ENCODE measurements around the gene TMEM272. TPM values are rescaled to one million over a fixed set of nuclear protein-coding genes. Genes with fewer than 3 reads are reported as not detected.

TMEM272 gene
- total RNA-seq, result not detected in 2 replicates

GRCh38 chr13:51844862-51845573 is at the start of gene TMEM272:
Gene TMEM272 (minus strand): TSS chr13:51845177. CDS start chr13:51838530, 6,647 bp downstream.

DNA sequence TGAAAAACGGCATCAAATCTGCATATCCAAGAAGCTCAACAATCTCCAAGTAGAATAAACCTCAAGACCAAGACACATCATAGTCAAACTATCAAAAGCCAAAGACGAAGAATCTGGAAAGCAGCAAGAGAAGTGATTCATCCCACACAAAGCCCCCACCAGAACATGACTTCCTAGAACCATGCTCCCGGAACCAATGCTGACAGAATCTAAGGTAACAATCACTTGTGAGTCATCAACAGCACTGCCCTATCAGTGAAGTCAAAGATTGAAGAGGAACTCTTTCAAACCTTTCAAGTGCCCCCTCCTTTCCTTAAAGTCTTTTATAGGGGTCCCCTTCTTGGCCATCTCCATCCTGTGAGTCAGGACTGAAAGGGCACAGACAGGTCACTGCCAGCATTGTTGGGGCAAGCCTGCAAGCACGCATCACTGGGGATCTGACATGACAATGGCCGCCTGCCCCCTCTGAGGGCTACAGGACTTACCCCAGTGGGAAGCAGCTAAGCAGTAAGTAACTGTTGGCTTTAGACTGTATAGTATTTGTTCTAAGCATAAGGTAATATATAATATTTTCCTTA is 16.8 kb upstream of the TMEM272 start, which contains the start of gene CCDC70:
CCDC70 (plus strand) TSS at position 247 of the 578 bp plus-strand sequence. CDS start 3,443 bp downstream, outside the sequence.

DNA sequence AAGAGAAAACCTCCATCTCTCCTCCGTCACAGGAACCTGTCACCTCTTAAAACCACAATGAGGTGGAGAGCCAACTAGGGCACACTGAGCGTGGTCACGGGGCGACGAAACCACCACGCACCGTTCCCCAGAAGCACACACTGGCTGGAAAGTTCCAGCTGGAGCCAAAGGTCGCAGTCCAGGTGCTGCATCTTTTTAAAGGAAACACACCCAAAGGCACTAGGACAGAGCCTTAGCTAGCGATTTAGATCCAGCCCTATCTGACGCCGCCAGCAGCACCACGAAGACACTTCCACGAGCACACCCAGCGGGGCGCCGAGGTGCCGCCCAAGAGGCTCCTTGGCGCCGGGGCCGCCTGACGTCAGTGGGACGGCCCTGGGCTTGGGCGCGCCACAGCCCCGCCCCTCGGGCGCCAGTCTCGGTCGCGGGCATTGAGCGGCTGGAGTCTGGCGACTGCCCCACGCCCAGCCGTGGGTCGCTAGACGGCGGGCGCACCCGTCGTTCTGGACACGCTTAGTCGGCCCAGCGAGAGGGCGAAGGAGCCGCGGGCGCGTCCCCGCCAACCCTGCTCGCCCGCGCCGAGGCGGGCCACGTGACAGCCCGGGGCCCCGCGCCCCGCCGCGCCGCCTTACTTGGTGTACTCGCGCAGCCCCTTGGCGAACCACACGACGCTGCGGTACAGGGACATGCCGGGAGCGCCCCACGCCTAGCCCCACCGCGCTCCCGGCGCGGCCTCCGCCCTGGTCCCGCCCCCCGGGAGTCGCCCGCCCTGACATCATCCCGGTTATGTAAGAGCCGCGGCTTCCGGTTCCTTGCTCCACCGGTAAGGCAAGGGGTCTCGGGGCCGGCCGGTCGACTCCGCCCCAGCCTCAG is 41.3 kb downstream of the TMEM272 start, which contains the start of gene DHRS12:
DHRS12 (minus strand) TSS at position 742 of the 873 bp plus-strand sequence. CDS start 4,504 bp downstream, outside the sequence.

Other genes starting within 250 kb of the TMEM272 start
- 0.86 and 3.0 TPM in 2 replicates for gene DHRS12, start 41.0 kb downstream of the TMEM272 start, total RNA-seq
- gene CCDC70, start 16.8 kb upstream of the TMEM272 start, total RNA-seq, result not detected in 2 replicates
- 1.6 and 2.3 TPM in 2 replicates for gene ATP7B, start 166.3 kb upstream of the TMEM272 start, total RNA-seq
- 9.4 and 9.8 TPM in 2 replicates for gene ALG11, start 167.2 kb upstream of the TMEM272 start, total RNA-seq
- gene UTP14C, start 179.5 kb upstream of the TMEM272 start, total RNA-seq, result 6.1 and 8.2 TPM in 2 replicates